HepG2 (cell line): ENCODE measurements around the gene HIBADH. TPM values are rescaled to one million over a fixed set of nuclear protein-coding genes. Genes with fewer than 3 reads are reported as not detected.

Source experiments
- AHDC1 ChIP-seq: sonication (generic); formaldehyde crosslinking; IDR thresholded peaks from 2 replicates; pipeline ENCODE4 v1.5.1; 2020; ENCODE audit warnings: mild to moderate bottlenecking, missing genetic modification reagents, borderline replicate concordance
- SNAI1 ChIP-seq: sonication (generic); formaldehyde crosslinking; IDR thresholded peaks from 2 replicates; pipeline ENCODE4 v1.5.0; 2020; ENCODE audit warnings: mild to moderate bottlenecking, missing genetic modification reagents, borderline replicate concordance
- TCF7L2 ChIP-seq: IDR thresholded peaks from 2 replicates; pipeline ENCODE4 v1.6.1; 2011; ENCODE audit warnings: mild to moderate bottlenecking, low read depth, low read length, moderate library complexity
- polyA plus RNA-seq, 8 experiments: library from polyadenylated mRNA; depleted of rRNA in 3 of 8; stranded (reverse) in 7 of 8; unstranded in 1 of 8; fragments of >200 nt; fragmentation: Illumina TruSeq in 4 of 8; extraction: Trizol in 4 of 8; gene quantifications; 2 replicates each; pipeline versions ENCODE4 v1.2.1 to v1.2.3, GENCODE V29; 2011 to 2016; ENCODE audit warnings: low read depth in 4 of 8, missing spikeins in 1 of 8, mixed read lengths in 1 of 8; ENCODE audit not compliant: insufficient read depth in 1 of 8
- total RNA-seq, 5 experiments: library from RNA; depleted of rRNA; stranded (reverse); fragments of >200 nt; fragmentation: Illumina TruSeq; extraction: Trizol; gene quantifications; 2 replicates each; pipeline ENCODE4 v1.2.3, GENCODE V29; 2016; ENCODE audit warnings: low read depth in 1 of 5
- TF ChIP-seq, protein P1 (sequence below): sonication (generic); formaldehyde crosslinking; IDR thresholded peaks from 2 replicates; pipeline ENCODE4 v1.4.0; 2020; ENCODE audit warnings: missing genetic modification reagents
- TF ChIP-seq, protein P2 (sequence below): sonication (generic); formaldehyde crosslinking; IDR thresholded peaks from 2 replicates; pipeline ENCODE4 v1.5.0; 2020; ENCODE audit warnings: missing genetic modification reagents

The HIBADH gene
- total and polyA plus RNA-seq, 2 of the 13 experiments (the other 11 are each of a cell fraction or from before 2014, with no cell fraction given): 49.9 to 59.5 TPM

DNA sequence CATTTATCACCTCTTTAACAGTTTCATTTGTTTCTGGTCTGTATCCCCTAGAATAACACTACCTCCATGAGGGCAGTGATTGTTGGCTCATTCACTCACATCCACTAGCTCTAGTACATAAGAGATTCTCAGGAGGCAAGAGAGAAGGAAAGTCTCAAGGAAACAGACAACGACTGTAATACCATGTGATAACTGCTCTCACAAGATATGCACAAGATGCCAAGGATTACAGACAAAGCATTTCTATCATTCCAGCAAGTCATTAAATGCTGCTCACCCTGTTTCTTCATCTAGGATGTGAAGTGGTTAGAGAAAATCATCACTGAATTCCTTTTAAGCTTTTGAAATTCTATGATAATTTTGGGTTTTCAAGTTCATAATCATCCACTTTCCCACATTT is 115.3 kb downstream of the HIBADH start (continued):
- TF ChIP-seq, protein P1, sequence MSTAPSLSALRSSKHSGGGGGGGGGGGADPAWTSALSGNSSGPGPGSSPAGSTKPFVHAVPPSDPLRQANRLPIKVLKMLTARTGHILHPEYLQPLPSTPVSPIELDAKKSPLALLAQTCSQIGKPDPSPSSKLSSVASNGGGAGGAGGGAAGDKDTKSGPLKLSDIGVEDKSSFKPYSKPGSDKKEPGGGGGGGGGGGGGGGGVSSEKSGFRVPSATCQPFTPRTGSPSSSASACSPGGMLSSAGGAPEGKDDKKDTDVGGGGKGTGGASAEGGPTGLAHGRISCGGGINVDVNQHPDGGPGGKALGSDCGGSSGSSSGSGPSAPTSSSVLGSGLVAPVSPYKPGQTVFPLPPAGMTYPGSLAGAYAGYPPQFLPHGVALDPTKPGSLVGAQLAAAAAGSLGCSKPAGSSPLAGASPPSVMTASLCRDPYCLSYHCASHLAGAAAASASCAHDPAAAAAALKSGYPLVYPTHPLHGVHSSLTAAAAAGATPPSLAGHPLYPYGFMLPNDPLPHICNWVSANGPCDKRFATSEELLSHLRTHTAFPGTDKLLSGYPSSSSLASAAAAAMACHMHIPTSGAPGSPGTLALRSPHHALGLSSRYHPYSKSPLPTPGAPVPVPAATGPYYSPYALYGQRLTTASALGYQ (CRISPR knock-in tag): no peak
- TF ChIP-seq AHDC1 (CRISPR knock-in tag) (no peak), TCF7L2 (no peak), SNAI1 (CRISPR knock-in tag) (no peak)
- TF ChIP-seq, protein P2, sequence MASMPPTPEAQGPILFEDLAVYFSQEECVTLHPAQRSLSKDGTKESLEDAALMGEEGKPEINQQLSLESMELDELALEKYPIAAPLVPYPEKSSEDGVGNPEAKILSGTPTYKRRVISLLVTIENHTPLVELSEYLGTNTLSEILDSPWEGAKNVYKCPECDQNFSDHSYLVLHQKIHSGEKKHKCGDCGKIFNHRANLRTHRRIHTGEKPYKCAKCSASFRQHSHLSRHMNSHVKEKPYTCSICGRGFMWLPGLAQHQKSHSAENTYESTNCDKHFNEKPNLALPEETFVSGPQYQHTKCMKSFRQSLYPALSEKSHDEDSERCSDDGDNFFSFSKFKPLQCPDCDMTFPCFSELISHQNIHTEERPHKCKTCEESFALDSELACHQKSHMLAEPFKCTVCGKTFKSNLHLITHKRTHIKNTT (CRISPR knock-in tag): no peak
- TF ChIP-seq, all 625 proteins: peak for 0
